Myocyte (in vitro differentiated cells): ENCODE measurements around the gene STK11. TPM values are rescaled to one million over a fixed set of nuclear protein-coding genes. Genes with fewer than 3 reads are reported as not detected.
A peak's percentile ranks its signal among the peaks of the same experiment; 100 is the strongest.

Source experiments
- DNase-seq: peaks from one replicate; pipeline ENCODE4 v3.0.0-alpha.2; 2012; ENCODE audit warnings: low read depth
- polyA plus RNA-seq: library from polyadenylated mRNA; unstranded; fragments of >200 nt; gene quantifications from one replicate; pipeline ENCODE4 v1.2.1, GENCODE V29; 2012; ENCODE audit warnings: missing spikeins
- total RNA-seq: library from RNA; depleted of rRNA; stranded (reverse); fragments of >200 nt; gene quantifications from 2 replicates; pipeline ENCODE4 v1.2.3, GENCODE V29; 2014

The STK11 gene
- 86.3 and 94.9 TPM in 2 replicates for total RNA-seq
- 45.8 TPM for polyA plus RNA-seq

GRCh38 chr19:1205114-1206099 is at the start of gene STK11:
Gene STK11, plus strand, starts transcription at chr19:1205778. Its CDS starts 1,136 bp downstream, at chr19:1206914.
- peak; percentile 98 for DNase-seq

- DNase-seq: no peak
Measured at GRCh38 chr19:1156305-1156801, 49.2 kb upstream of the STK11 start.

GRCh38 chr19:1156830-1157615 is 48.6 kb upstream of the STK11 start:
- DNase-seq: no peak

GRCh38 chr19:1157931-1158884 is 47.4 kb upstream of the STK11 start:
- DNase-seq: no peak

GRCh38 chr19:1158885-1159448 is 46.6 kb upstream of the STK11 start:
- DNase-seq: no peak

- DNase-seq: no peak
Measured at GRCh38 chr19:1159864-1160595, 45.5 kb upstream of the STK11 start.

- no peak for DNase-seq
Measured at GRCh38 chr19:1161716-1162115, 43.9 kb upstream of the STK11 start.

GRCh38 chr19:1162404-1163282 is 42.9 kb upstream of the STK11 start:
- DNase-seq: no peak

- DNase-seq: no peak
Measured at GRCh38 chr19:1163283-1163933, 42.2 kb upstream of the STK11 start.

- DNase-seq: peak; percentile 73
Measured at GRCh38 chr19:1163934-1164683, 41.5 kb upstream of the STK11 start.

GRCh38 chr19:1164684-1165531 is 40.7 kb upstream of the STK11 start:
- DNase-seq: no peak

- peak; percentile 23 for DNase-seq
Measured at GRCh38 chr19:1166872-1167573, 38.6 kb upstream of the STK11 start.

- no peak for DNase-seq
Measured at GRCh38 chr19:1167687-1168571, 37.6 kb upstream of the STK11 start.

GRCh38 chr19:1168572-1169410 is 36.8 kb upstream of the STK11 start:
- DNase-seq: peak; percentile 24
